K562 (cell line): ENCODE results near the gene GNAT1. TPM values are rescaled to one million over a fixed set of nuclear protein-coding genes. Genes with fewer than 3 reads are reported as not detected.

Experiments used
- ARID2 ChIP-seq: fragments of 450-650 bp; IDR thresholded peaks from 2 replicates; pipeline ENCODE4 v1.6.1; 2017; ENCODE audit warnings: antibody characterized with exemption, mild to moderate bottlenecking
- CHD7 ChIP-seq: fragments of 200-600 bp; sonication (generic); IDR thresholded peaks from one replicate; pipeline ENCODE4 v1.6.1; 2012; ENCODE audit warnings: mild to moderate bottlenecking, low read depth, low read length, inconsistent platforms
- KDM4B ChIP-seq, 2 experiments: fragments of 450-650 bp in 1 of 2; sonication (generic) in 1 of 2; IDR thresholded peaks; 2 replicates each; pipeline ENCODE4 v1.6.1; 2016 to 2017; ENCODE audit warnings: borderline replicate concordance in 2 of 2, antibody characterized with exemption in 1 of 2, low read depth in 1 of 2, mild to moderate bottlenecking in 1 of 2
- PCBP2 ChIP-seq: fragments of 200-400 bp; formaldehyde crosslinking; IDR thresholded peaks from 2 replicates; pipeline ENCODE4 v1.6.1; 2018; ENCODE audit warnings: low read length, low read depth, mild to moderate bottlenecking, moderate library complexity; ENCODE audit not compliant: poor library complexity, severe bottlenecking
- SMARCC2 ChIP-seq: fragments of 450-650 bp; IDR thresholded peaks from 2 replicates; pipeline ENCODE4 v1.6.1; 2017; ENCODE audit warnings: antibody characterized with exemption, moderate library complexity, mild to moderate bottlenecking, low read depth
- TRIM25 ChIP-seq: fragments of 450-650 bp; IDR thresholded peaks from 2 replicates; pipeline ENCODE4 v1.7.0; 2016; ENCODE audit warnings: borderline replicate concordance
- ZZZ3 ChIP-seq: fragments of 450-650 bp; IDR thresholded peaks from 2 replicates; pipeline ENCODE4 v1.6.1; 2016; ENCODE audit warnings: antibody characterized with exemption, mild to moderate bottlenecking, moderate library complexity
- polyA plus RNA-seq, 8 experiments: library from polyadenylated mRNA; depleted of rRNA in 4 of 8; stranded (reverse) in 5 of 8; unstranded in 3 of 8; fragments of >200 nt; fragmentation: Nextera tagmentation in 2 of 8; fragmentation: Illumina TruSeq in 1 of 8; extraction: Ambion mirVana in 2 of 8; extraction: Trizol in 1 of 8; gene quantifications; 2 replicates each; pipeline versions ENCODE4 v1.2.1 to v1.2.3, GENCODE V29; 2011 to 2014; ENCODE audit warnings: inconsistent platforms in 1 of 8, missing spikeins in 1 of 8
- total RNA-seq, 7 experiments: library from RNA; depleted of rRNA in 6 of 7; stranded (reverse); fragments of >200 nt in 6 of 7; fragmentation: Illumina TruSeq in 2 of 7; extraction: Trizol in 2 of 7; gene quantifications; 2 replicates each; pipeline versions ENCODE4 v1.2.1 to v1.2.3, GENCODE V29; 2011 to 2021; ENCODE audit warnings: low replicate concordance in 1 of 7
- TF ChIP-seq, protein P1 (sequence below): conservative IDR thresholded peaks from 2 replicates; pipeline ENCODE4 v1.6.1; 2011; ENCODE audit warnings: low read depth, mild to moderate bottlenecking, low read length; ENCODE audit not compliant: control insufficient read depth

The GNAT1 gene
- total and polyA plus RNA-seq, 9 of the 15 experiments (the other 6 are each of a cell fraction or from before 2014, with no cell fraction given): not detected

DNA sequence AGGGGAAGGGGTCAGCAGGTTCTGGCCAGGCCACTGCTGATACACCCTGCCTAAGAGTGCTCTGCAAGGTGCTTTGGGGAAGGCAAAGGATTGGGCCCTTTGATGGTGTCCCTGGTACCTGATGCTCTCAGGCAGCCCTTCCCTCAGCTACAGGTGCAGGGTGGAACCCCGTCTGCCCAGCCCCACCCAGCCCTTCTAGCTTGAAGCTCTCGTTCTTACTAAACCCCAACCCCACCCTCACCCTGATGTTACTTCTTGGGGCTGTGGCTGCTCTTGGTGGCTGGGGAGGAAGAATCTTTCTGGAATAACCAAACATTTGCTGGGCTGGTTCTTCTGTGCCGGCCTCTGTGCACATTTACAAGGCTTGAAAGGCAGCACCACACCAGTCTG lies 51.0 kb downstream of the GNAT1 start (continued):
- TF ChIP-seq CHD7 (no peak), KDM4B (IDR thresholded peaks at IDR 0.05; ENCODE audit: borderline replicate concordance in 2 of 2, low read depth in 1 of 2) (no peak), TRIM25 (no peak), ZZZ3 (no peak), ARID2 (no peak), SMARCC2 (no peak), PCBP2 (no peak)
- TF ChIP-seq, protein P1, sequence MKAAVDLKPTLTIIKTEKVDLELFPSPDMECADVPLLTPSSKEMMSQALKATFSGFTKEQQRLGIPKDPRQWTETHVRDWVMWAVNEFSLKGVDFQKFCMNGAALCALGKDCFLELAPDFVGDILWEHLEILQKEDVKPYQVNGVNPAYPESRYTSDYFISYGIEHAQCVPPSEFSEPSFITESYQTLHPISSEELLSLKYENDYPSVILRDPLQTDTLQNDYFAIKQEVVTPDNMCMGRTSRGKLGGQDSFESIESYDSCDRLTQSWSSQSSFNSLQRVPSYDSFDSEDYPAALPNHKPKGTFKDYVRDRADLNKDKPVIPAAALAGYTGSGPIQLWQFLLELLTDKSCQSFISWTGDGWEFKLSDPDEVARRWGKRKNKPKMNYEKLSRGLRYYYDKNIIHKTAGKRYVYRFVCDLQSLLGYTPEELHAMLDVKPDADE: no peak
- TF ChIP-seq, all 486 proteins: peak for 0
